UCSD-AML1 (cell line): Measurements from ENCODE around the gene GALNT10.

ENCODE experiments used
- DNase-seq: peaks from one replicate; lab custom pipeline; 2025; ENCODE audit not compliant: unreplicated experiment; lab: John Stamatoyannopoulos, UW

The GALNT10 gene

GRCh38 chr5:154317916-154318315 lies 127.4 kb downstream of the GALNT10 start:
- DNase-seq = no peak

GRCh38 chr5:154318691-154319090 lies 128.2 kb downstream of the GALNT10 start:
- no peak for DNase-seq

GRCh38 chr5:154319736-154320135 lies 129.2 kb downstream of the GALNT10 start:
- no peak for DNase-seq

GRCh38 chr5:154320224-154321089 lies 129.9 kb downstream of the GALNT10 start:
- DNase-seq = no peak

- DNase-seq = no peak
Observed at GRCh38 chr5:154321546-154321945, 131.0 kb downstream of the GALNT10 start.

GRCh38 chr5:154324033-154324432 lies 133.5 kb downstream of the GALNT10 start:
- DNase-seq = no peak

GRCh38 chr5:154325566-154325965 lies 135.0 kb downstream of the GALNT10 start:
- DNase-seq = no peak

- no peak for DNase-seq
Observed at GRCh38 chr5:154329062-154329461, 138.5 kb downstream of the GALNT10 start.

- DNase-seq = no peak
Observed at GRCh38 chr5:154329519-154330040, 139.0 kb downstream of the GALNT10 start.

GRCh38 chr5:154330097-154330667 lies 139.6 kb downstream of the GALNT10 start:
- no peak for DNase-seq

GRCh38 chr5:154331232-154331631 lies 140.7 kb downstream of the GALNT10 start:
- DNase-seq = no peak

- DNase-seq = no peak
Observed at GRCh38 chr5:154331924-154332323, 141.4 kb downstream of the GALNT10 start.

- no peak for DNase-seq
Observed at GRCh38 chr5:154332451-154332850, 141.9 kb downstream of the GALNT10 start.

GRCh38 chr5:154333016-154333415 lies 142.5 kb downstream of the GALNT10 start:
- no peak for DNase-seq

- no peak for DNase-seq
Observed at GRCh38 chr5:154334406-154335064, 144.0 kb downstream of the GALNT10 start.

- no peak for DNase-seq
Observed at GRCh38 chr5:154335065-154335448, 144.5 kb downstream of the GALNT10 start.

GRCh38 chr5:154341620-154342019 lies 151.1 kb downstream of the GALNT10 start:
- DNase-seq = no peak

- DNase-seq = no peak
Observed at GRCh38 chr5:154342211-154342610, 151.7 kb downstream of the GALNT10 start.

- DNase-seq = no peak
Observed at GRCh38 chr5:154342963-154343362, 152.4 kb downstream of the GALNT10 start.

- no peak for DNase-seq
Observed at GRCh38 chr5:154344461-154344860, 153.9 kb downstream of the GALNT10 start.

GRCh38 chr5:154345255-154345952 lies 154.9 kb downstream of the GALNT10 start:
- DNase-seq = no peak
